Endothelial cell of umbilical vein (primary cell): Measurements from ENCODE around the gene LOXHD1. TPM values are rescaled to one million over a fixed set of nuclear protein-coding genes. Genes with fewer than 3 reads are reported as not detected.

Source experiments
- BruUV-seq: library from RNA; stranded (reverse); fragments of 400-500 nt; replicated peaks from 2 replicates; lab custom pipeline; 2021; lab: Mats Ljungman, UMichigan
- CTCF ChIA-PET: fragments of 300-600, 350-600 bp; sonication (Branson Sonifier 250); formaldehyde crosslinking; loops from one replicate; lab custom pipeline; 2021; ENCODE audit warnings: antibody characterized with exemption, inconsistent platforms; lab: Charles Lee
- POLR2A ChIA-PET: fragments of 300-600, 350-600 bp; sonication (Branson Sonifier 250); formaldehyde crosslinking; loops from one replicate; lab custom pipeline; 2021; ENCODE audit warnings: antibody characterized with exemption, inconsistent platforms; lab: Charles Lee
- DNase-seq: peaks from one replicate; pipeline ENCODE4 v3.0.0-alpha.2; 2011; ENCODE audit warnings: low read depth, low spot score
- FAIRE-seq: peaks from 2 replicates; lab custom pipeline; 2011; peaks lifted over from hg19 to GRCh38; lab: Jason Lieb, UNC
- H2AFZ ChIP-seq: 2 replicates; pipeline ENCODE4 v1.6.0; 2012; ENCODE audit warnings: low read depth, low read length, control low read depth, inconsistent platforms
- H3K27ac ChIP-seq: 2 replicates; pipeline ENCODE4 v1.5.1; 2011; ENCODE audit warnings: low read depth, mild to moderate bottlenecking, control low read depth, low read length, moderate library complexity; ENCODE audit not compliant: insufficient read depth
- H3K27me3 ChIP-seq, 2 experiments: 2 replicates each; pipeline versions ENCODE4 v1.6.0 to v1.6.1; 2011; ENCODE audit warnings: low read length in 2 of 2, mixed read lengths in 1 of 2; ENCODE audit not compliant: control insufficient read depth in 2 of 2, insufficient read depth in 2 of 2
- H3K36me3 ChIP-seq, 2 experiments: 2 replicates in 1 of 2; 3 replicates in 1 of 2; pipeline ENCODE4 v1.5.1; 2011; ENCODE audit warnings: low read length in 2 of 2, mild to moderate bottlenecking in 1 of 2, moderate library complexity in 1 of 2; ENCODE audit not compliant: control insufficient read depth in 2 of 2, insufficient read depth in 2 of 2; ENCODE audit errors: extremely low read depth in 1 of 2
- H3K4me1 ChIP-seq: 3 replicates; pipeline ENCODE4 v1.5.1; 2011; ENCODE audit warnings: mild to moderate bottlenecking, low read length; ENCODE audit not compliant: control insufficient read depth, insufficient read depth; ENCODE audit errors: extremely low read depth
- H3K4me2 ChIP-seq: 2 replicates; pipeline ENCODE4 v1.6.1; 2011; ENCODE audit warnings: low read length, control low read depth, mixed read lengths; ENCODE audit not compliant: insufficient read depth
- H3K4me3 ChIP-seq, 3 experiments: fragments of 200-600 bp in 1 of 3; sonication (generic), shearing (Covaris generic) in 1 of 3; replicated peaks in 1 of 3; 2 replicates each; pipeline ENCODE4 v1.5.1; 2011 to 2016; ENCODE audit warnings: control low read depth in 3 of 3, low read length in 3 of 3, mild to moderate bottlenecking in 2 of 3, inconsistent platforms in 1 of 3, low read depth in 1 of 3, moderate library complexity in 1 of 3; ENCODE audit not compliant: insufficient read depth in 1 of 3
- H3K79me2 ChIP-seq: 2 replicates; pipeline ENCODE4 v1.6.0; 2012; ENCODE audit warnings: low read length, inconsistent platforms; ENCODE audit not compliant: control insufficient read depth, insufficient read depth
- H3K9ac ChIP-seq: replicated peaks from 2 replicates; pipeline ENCODE3; 2011; ENCODE audit warnings: low read length, control low read depth; ENCODE audit not compliant: insufficient read depth; ENCODE audit errors: extremely low read depth
- H3K9me1 ChIP-seq: replicated peaks from 3 replicates; pipeline ENCODE4 v1.6.0; 2011; ENCODE audit warnings: mild to moderate bottlenecking, low read length; ENCODE audit not compliant: control insufficient read depth, insufficient read depth; ENCODE audit errors: extremely low read depth
- H3K9me3 ChIP-seq: replicated peaks from 2 replicates; pipeline ENCODE4 v1.5.1; 2012; ENCODE audit warnings: low read length, inconsistent platforms; ENCODE audit not compliant: control insufficient read depth, insufficient read depth
- H4K20me1 ChIP-seq: replicated peaks from 2 replicates; pipeline ENCODE3; 2011; ENCODE audit warnings: mild to moderate bottlenecking, low read length; ENCODE audit not compliant: control insufficient read depth, insufficient read depth; ENCODE audit errors: extremely low read depth
- EZH2 ChIP-seq: IDR thresholded peaks from 2 replicates; pipeline ENCODE4 v1.6.1; 2012; ENCODE audit warnings: borderline replicate concordance, low read depth, mild to moderate bottlenecking, moderate library complexity, low read length, inconsistent platforms; ENCODE audit not compliant: severe bottlenecking
- FOS ChIP-seq: IDR thresholded peaks from 2 replicates; pipeline ENCODE4 v1.6.1; 2011; ENCODE audit warnings: mild to moderate bottlenecking, low read length, moderate library complexity, borderline replicate concordance; ENCODE audit not compliant: insufficient read depth
- GATA2 ChIP-seq: IDR thresholded peaks from 2 replicates; pipeline ENCODE4 v1.7.0; 2011; ENCODE audit warnings: low read depth, mild to moderate bottlenecking, moderate library complexity, mixed read lengths, low read length; ENCODE audit not compliant: insufficient read length, insufficient read depth
- JUN ChIP-seq: IDR thresholded peaks from 2 replicates; pipeline ENCODE4 v1.6.1; 2011; ENCODE audit warnings: borderline replicate concordance, low read depth; ENCODE audit not compliant: insufficient read length, insufficient read depth
- MYC ChIP-seq: IDR thresholded peaks from one replicate; pipeline ENCODE4 v1.6.1; 2011; ENCODE audit warnings: mild to moderate bottlenecking, low read depth, low read length
- POLR2A ChIP-seq: IDR thresholded peaks from 2 replicates; pipeline ENCODE4 v1.6.1; 2012; ENCODE audit warnings: low read depth, mild to moderate bottlenecking, control low read depth, low read length
- POLR2AphosphoS5 ChIP-seq: IDR thresholded peaks from 2 replicates; pipeline ENCODE4 v1.6.1; 2012; ENCODE audit warnings: low read depth, mild to moderate bottlenecking, control low read depth, low read length, moderate library complexity; ENCODE audit not compliant: insufficient read depth
- dilution Hi-C: fragments of 300-500 bp; cut with MboI; formaldehyde crosslinking; loops from one replicate; pipeline ENCODE4 v1.15.0; 2019; ENCODE audit warnings: low sequenced_read_pairs; ENCODE audit not compliant: extremely low pct_ligation_motif_present
- intact Hi-C: fragments of 100-400 bp; cut with micrococcal nuclease; formaldehyde crosslinking; loops from one replicate; pipeline ENCODE4 v1.10.0; 2022
- polyA plus RNA-seq, 4 experiments: library from polyadenylated mRNA; depleted of rRNA in 3 of 4; stranded (reverse) in 3 of 4; unstranded in 1 of 4; fragments of >200 nt; gene quantifications; 2 replicates each; pipeline versions ENCODE4 v1.2.1 to v1.2.3, GENCODE V29; 2011 to 2012; ENCODE audit warnings: missing spikeins in 1 of 4
- total RNA-seq: library from RNA; stranded (reverse); gene quantifications from 2 replicates; pipeline ENCODE4 v1.2.3, GENCODE V29; 2021
- TF ChIP-seq, protein P1 (sequence below), 2 donors: IDR thresholded peaks; 1 replicate in 1 of 2; 2 replicates in 1 of 2; pipeline ENCODE4 v1.5.1; 2011; ENCODE audit warnings: low read length in 2 of 2, mild to moderate bottlenecking in 2 of 2, moderate library complexity in 2 of 2, control low read depth in 1 of 2, inconsistent platforms in 1 of 2, low read depth in 1 of 2; ENCODE audit not compliant: insufficient read depth in 1 of 2; ENCODE audit errors: extremely low read depth in 1 of 2

The LOXHD1 gene
- total and polyA plus RNA-seq, 2 donors (not counting 3 experiments of a cell fraction or from before 2014, with no cell fraction given) = not detected

GRCh38 chr18:46434629-46435028 lies 222.4 kb downstream of the LOXHD1 start:
- Histone ChIP-seq H4K20me1 (no peaks in the 10 kb centered on the region), H3K36me3 (no peaks in the 10 kb centered on the region), H3K9me1 (no peaks in the 10 kb centered on the region), H3K9me3 (no peaks in the 10 kb centered on the region), H2AFZ (no peak overlapping the region), H3K4me2 (no peak overlapping the region), H3K27ac (no peak overlapping the region), H3K9ac (no peak overlapping the region), H3K4me1 (no peaks in the 10 kb centered on the region), H3K27me3 (no peaks in the 10 kb centered on the region), H3K79me2 (no peaks in the 10 kb centered on the region), H3K4me3 (no peak overlapping the region)
- CTCF ChIA-PET = no interaction called here
- no TSS peak for BruUV-seq
- FAIRE-seq = no peak
- TF ChIP-seq EZH2 (no peak), JUN (no peak), POLR2AphosphoS5 (no peak), FOS (no peak), POLR2A (no peak), GATA2 (no peak), MYC (no peak)
- TF ChIP-seq, protein P1, sequence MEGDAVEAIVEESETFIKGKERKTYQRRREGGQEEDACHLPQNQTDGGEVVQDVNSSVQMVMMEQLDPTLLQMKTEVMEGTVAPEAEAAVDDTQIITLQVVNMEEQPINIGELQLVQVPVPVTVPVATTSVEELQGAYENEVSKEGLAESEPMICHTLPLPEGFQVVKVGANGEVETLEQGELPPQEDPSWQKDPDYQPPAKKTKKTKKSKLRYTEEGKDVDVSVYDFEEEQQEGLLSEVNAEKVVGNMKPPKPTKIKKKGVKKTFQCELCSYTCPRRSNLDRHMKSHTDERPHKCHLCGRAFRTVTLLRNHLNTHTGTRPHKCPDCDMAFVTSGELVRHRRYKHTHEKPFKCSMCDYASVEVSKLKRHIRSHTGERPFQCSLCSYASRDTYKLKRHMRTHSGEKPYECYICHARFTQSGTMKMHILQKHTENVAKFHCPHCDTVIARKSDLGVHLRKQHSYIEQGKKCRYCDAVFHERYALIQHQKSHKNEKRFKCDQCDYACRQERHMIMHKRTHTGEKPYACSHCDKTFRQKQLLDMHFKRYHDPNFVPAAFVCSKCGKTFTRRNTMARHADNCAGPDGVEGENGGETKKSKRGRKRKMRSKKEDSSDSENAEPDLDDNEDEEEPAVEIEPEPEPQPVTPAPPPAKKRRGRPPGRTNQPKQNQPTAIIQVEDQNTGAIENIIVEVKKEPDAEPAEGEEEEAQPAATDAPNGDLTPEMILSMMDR (IDR thresholded peaks at IDR 0.05; ENCODE audit: extremely low read depth in 1 of 2, insufficient read depth in 1 of 2, low read depth in 1 of 2, low read length in 2 of 2) = no peak
- intact Hi-C loops (no loop called here), dilution Hi-C loops (no loop called here)
- DNase-seq = no peak
- POLR2A ChIA-PET = no interaction called here
